HepG2 (cell line): ENCODE results near the gene KRTAP5-4. TPM values are rescaled to one million over a fixed set of nuclear protein-coding genes. Genes with fewer than 3 reads are reported as not detected.

Experiments
- ATAC-seq: fragments of 200-7000 bp; cut with Tn5 transposase; 3 replicates; pipeline ENCODE4 v1.9.1; 2020; ENCODE audit warnings: mild to moderate bottlenecking, moderate library complexity
- BruUV-seq: library from RNA; stranded (reverse); fragments of 400-500 nt; replicated peaks from 2 replicates; lab custom pipeline; 2021; lab: Mats Ljungman, UMichigan
- CTCF ChIA-PET: fragments of 300-600 bp; formaldehyde crosslinking; extraction: SDS; loops from one replicate; lab custom pipeline; 2021; ENCODE audit warnings: low total read pairs, inconsistent platforms, low intra/inter-chr PET ratio; lab: Yijun Ruan, JAX
- POLR2A ChIA-PET: fragments of 350-600 bp; sonication (Branson Sonifier 250); formaldehyde crosslinking; loops from one replicate; lab custom pipeline; 2020; ENCODE audit warnings: antibody characterized with exemption, inconsistent platforms; lab: Yijun Ruan, JAX
- DNase-seq: peaks from one replicate; pipeline ENCODE4 v3.0.0-alpha.2; 2015; ENCODE audit warnings: low spot score
- FAIRE-seq: peaks from 3 replicates; lab custom pipeline; 2011; peaks lifted over from hg19 to GRCh38; lab: Jason Lieb, UNC
- H2AFZ ChIP-seq: one replicate; pipeline ENCODE4 v1.6.1; 2011; ENCODE audit warnings: low read length, inconsistent platforms
- H3K27ac ChIP-seq: fragments of 300-600 bp; 3 replicates; pipeline ENCODE4 v1.8.0; 2011; ENCODE audit warnings: mixed run types, mild to moderate bottlenecking, mixed read lengths, low read length, inconsistent platforms; ENCODE audit not compliant: insufficient read depth; ENCODE audit errors: extremely low read length
- H3K27me3 ChIP-seq, 2 experiments: fragments of 200-600 bp in 1 of 2; 2 replicates in 1 of 2; 3 replicates in 1 of 2; pipeline versions ENCODE4 v1.6.0 to v1.8.0; 2011; ENCODE audit warnings: low read length in 2 of 2, mild to moderate bottlenecking in 2 of 2, moderate library complexity in 2 of 2, inconsistent platforms in 1 of 2; ENCODE audit not compliant: insufficient read depth in 2 of 2, control insufficient read depth in 1 of 2
- H3K36me3 ChIP-seq, 2 experiments: fragments of 200-600 bp in 1 of 2; replicated peaks in 1 of 2; 2 replicates in 1 of 2; 3 replicates in 1 of 2; pipeline versions ENCODE4 v1.5.1 to v1.8.0; 2011; ENCODE audit warnings: low read length in 2 of 2, inconsistent platforms in 1 of 2; ENCODE audit not compliant: insufficient read depth in 2 of 2, control insufficient read depth in 1 of 2
- H3K4me1 ChIP-seq: 2 replicates; pipeline ENCODE4 v1.5.1; 2012; ENCODE audit warnings: low read length, inconsistent platforms; ENCODE audit not compliant: insufficient read depth
- H3K4me2 ChIP-seq: 2 replicates; pipeline ENCODE4 v1.6.0; 2011; ENCODE audit warnings: low read depth, low read length, inconsistent platforms
- H3K4me3 ChIP-seq, 3 experiments: fragments of 200-600 bp in 1 of 3; sonication (generic), shearing (Covaris generic) in 1 of 3; replicated peaks in 1 of 3; 2 replicates each; pipeline ENCODE4 v1.5.1; 2011 to 2016; ENCODE audit warnings: low read length in 3 of 3, inconsistent platforms in 2 of 3, low read depth in 2 of 3, mild to moderate bottlenecking in 2 of 3, control low read depth in 1 of 3, mixed read lengths in 1 of 3; ENCODE audit not compliant: insufficient read depth in 1 of 3
- H3K79me2 ChIP-seq: one replicate; pipeline ENCODE4 v1.6.1; 2011; ENCODE audit warnings: low read length, inconsistent platforms; ENCODE audit not compliant: insufficient read depth
- H3K9ac ChIP-seq: 2 replicates; pipeline ENCODE4 v1.6.0; 2011; ENCODE audit warnings: mild to moderate bottlenecking, low read depth, low read length, inconsistent platforms; ENCODE audit not compliant: insufficient read depth
- H3K9me3 ChIP-seq: 2 replicates; pipeline ENCODE4 v1.5.1; 2012; ENCODE audit warnings: mild to moderate bottlenecking, low read length
- H4K20me1 ChIP-seq: 2 replicates; pipeline ENCODE4 v1.6.0; 2011; ENCODE audit warnings: inconsistent platforms, mild to moderate bottlenecking, low read length, moderate library complexity; ENCODE audit not compliant: insufficient read depth
- ATF7 ChIP-seq, 2 experiments: fragments of 450-650 bp in 1 of 2; sonication (generic) in 1 of 2; formaldehyde crosslinking in 1 of 2; IDR thresholded peaks; 2 replicates each; pipeline versions ENCODE4 v1.4.0 to v1.6.1; 2016 to 2020; ENCODE audit warnings: antibody characterized with exemption in 1 of 2, mild to moderate bottlenecking in 1 of 2, missing genetic modification reagents in 1 of 2
- FOXK1 ChIP-seq: sonication (generic); formaldehyde crosslinking; IDR thresholded peaks from 2 replicates; pipeline ENCODE4 v1.4.0; 2020; ENCODE audit warnings: low read depth, missing genetic modification reagents, borderline replicate concordance
- ZBTB33 ChIP-seq: sonication (generic); formaldehyde crosslinking; IDR thresholded peaks from 2 replicates; pipeline ENCODE4 v1.4.0; 2020; ENCODE audit warnings: missing genetic modification reagents
- ZEB1 ChIP-seq: IDR thresholded peaks from 2 replicates; pipeline ENCODE4 v1.6.1; 2012; ENCODE audit warnings: mild to moderate bottlenecking, low read depth, inconsistent platforms; ENCODE audit not compliant: insufficient replicate concordance
- ZNF33B ChIP-seq: sonication (generic); formaldehyde crosslinking; IDR thresholded peaks from 2 replicates; pipeline ENCODE4 v1.5.1; 2020; ENCODE audit warnings: mild to moderate bottlenecking, missing genetic modification reagents
- ZNF354B ChIP-seq: sonication (generic); formaldehyde crosslinking; IDR thresholded peaks from 2 replicates; pipeline ENCODE4 v1.8.0; 2022; ENCODE audit warnings: mild to moderate bottlenecking, missing genetic modification reagents
- ZNF431 ChIP-seq: sonication (generic); formaldehyde crosslinking; IDR thresholded peaks from 2 replicates; pipeline ENCODE4 v1.9.0; 2022; ENCODE audit warnings: missing genetic modification reagents, low read depth, mild to moderate bottlenecking, borderline replicate concordance
- ZNF724P ChIP-seq: sonication (generic); formaldehyde crosslinking; IDR thresholded peaks from 2 replicates; pipeline ENCODE4 v1.8.0; 2022; ENCODE audit warnings: missing genetic modification reagents, borderline replicate concordance
- ZNF773 ChIP-seq: sonication (generic); formaldehyde crosslinking; IDR thresholded peaks from 2 replicates; pipeline ENCODE4 v1.4.0; 2020; ENCODE audit warnings: missing genetic modification reagents, borderline replicate concordance
- ZNF780A ChIP-seq: sonication (generic); formaldehyde crosslinking; IDR thresholded peaks from 2 replicates; pipeline ENCODE4 v1.8.0; 2022; ENCODE audit warnings: mild to moderate bottlenecking, missing genetic modification reagents, moderate library complexity
- WGBS: methylation state at CpG from one replicate; pipeline ENCODE4 v1.1.6; 2017; ENCODE audit warnings: low lambda C conversion rate; 5-methylcytosine and 5-hydroxymethylcytosine counted together
- in situ Hi-C: cut with HindIII; loops from 2 replicates; pipeline ENCODE4 v1.10.0; 2017; ENCODE audit warnings: low pct_unique_long_range_greater_than_20kb; ENCODE audit not compliant: extremely low pct_ligation_motif_present
- intact Hi-C: fragments of 100-400 bp; cut with micrococcal nuclease; formaldehyde crosslinking; loops from one replicate; pipeline ENCODE4 v1.10.0; 2022; ENCODE audit not compliant: unreplicated experiment
- polyA plus RNA-seq, 8 experiments: library from polyadenylated mRNA; depleted of rRNA in 3 of 8; stranded (reverse) in 7 of 8; unstranded in 1 of 8; fragments of >200 nt; fragmentation: Illumina TruSeq in 4 of 8; extraction: Trizol in 4 of 8; gene quantifications; 2 replicates each; pipeline versions ENCODE4 v1.2.1 to v1.2.3, GENCODE V29; 2011 to 2016; ENCODE audit warnings: low read depth in 4 of 8, missing spikeins in 1 of 8, mixed read lengths in 1 of 8; ENCODE audit not compliant: insufficient read depth in 1 of 8
- total RNA-seq, 5 experiments: library from RNA; depleted of rRNA; stranded (reverse); fragments of >200 nt; fragmentation: Illumina TruSeq; extraction: Trizol; gene quantifications; 2 replicates each; pipeline ENCODE4 v1.2.3, GENCODE V29; 2016; ENCODE audit warnings: low read depth in 1 of 5
- TF ChIP-seq, protein P1 (sequence below): sonication (generic); formaldehyde crosslinking; IDR thresholded peaks from 2 replicates; pipeline ENCODE4 v1.4.0; 2020; ENCODE audit warnings: missing genetic modification reagents, borderline replicate concordance
- TF ChIP-seq, protein P2 (sequence below): IDR thresholded peaks from 2 replicates; pipeline ENCODE4 v1.6.1; 2016; ENCODE audit warnings: low read depth, borderline replicate concordance

Gene KRTAP5-4
- total and polyA plus RNA-seq, 2 of the 13 experiments (the other 11 are each of a cell fraction or from before 2014, with no cell fraction given), result not detected

- Histone ChIP-seq H3K4me3 (no peak overlapping the region; a peak in 1 of 6 replicates), H3K4me1 (peaks cover 73% of the 10 kb centered on the region), H3K9me3 (no peaks in the 10 kb centered on the region), H3K27me3 (peaks cover 0 to 7% of the 10 kb centered on the region in 2 experiments; a peak in 2 of 5 replicates), H4K20me1 (no peaks in the 10 kb centered on the region), H3K79me2 (no peaks in the 10 kb centered on the region), H3K9ac (peak overlapping the region; percentile 50), H3K27ac (peak overlapping the region; percentile 44), H2AFZ (no peak overlapping the region), H3K36me3 (no peaks in the 10 kb centered on the region), H3K4me2 (peak overlapping the region; percentile 14; the same call in 1 of the 2 replicates)
- POLR2A ChIA-PET, result interaction anchor here (0.7 to 3.7 kb wide), 12 partner anchors 13 to 499 kb away, joined by 3 to 122 read pairs (median 6); partner anchors contain the start of gene IFITM10
- DNase-seq (peak; percentile 35), FAIRE-seq (no peak), ATAC-seq (peak; percentile 85)
- BruUV-seq, result no TSS peak
- in situ Hi-C loops, result no loop called here
- intact Hi-C loops, result loop anchor here (1.0 to 5.0 kb wide), 3 partner anchors 40 to 499 kb away; no protein-coding TSS in a partner anchor
- 14% methylated on average over 18 of the region's 34 CpGs for WGBS
- CTCF ChIA-PET, result interaction anchor here (0.6 to 4.9 kb wide), 9 partner anchors 38 to 503 kb away, joined by 3 to 37 read pairs (median 10); no protein-coding TSS in a partner anchor
- TF ChIP-seq ZNF780A (CRISPR knock-in tag) (no peak), ATF7 (IDR thresholded peaks at IDR 0.05) (no peak), ATF7 (CRISPR knock-in tag; IDR thresholded peaks at IDR 0.05) (no peak), ZBTB33 (CRISPR knock-in tag) (peak; percentile 44; the same call in 1 of the 2 replicates), ZNF354B (CRISPR knock-in tag) (no peak), ZNF431 (no peak), ZEB1 (peak; percentile 23), FOXK1 (CRISPR knock-in tag) (no peak), ZNF33B (CRISPR knock-in tag) (no peak), ZNF773 (CRISPR knock-in tag) (no peak), ZNF724P (CRISPR knock-in tag) (no peak)
- TF ChIP-seq, protein P1, sequence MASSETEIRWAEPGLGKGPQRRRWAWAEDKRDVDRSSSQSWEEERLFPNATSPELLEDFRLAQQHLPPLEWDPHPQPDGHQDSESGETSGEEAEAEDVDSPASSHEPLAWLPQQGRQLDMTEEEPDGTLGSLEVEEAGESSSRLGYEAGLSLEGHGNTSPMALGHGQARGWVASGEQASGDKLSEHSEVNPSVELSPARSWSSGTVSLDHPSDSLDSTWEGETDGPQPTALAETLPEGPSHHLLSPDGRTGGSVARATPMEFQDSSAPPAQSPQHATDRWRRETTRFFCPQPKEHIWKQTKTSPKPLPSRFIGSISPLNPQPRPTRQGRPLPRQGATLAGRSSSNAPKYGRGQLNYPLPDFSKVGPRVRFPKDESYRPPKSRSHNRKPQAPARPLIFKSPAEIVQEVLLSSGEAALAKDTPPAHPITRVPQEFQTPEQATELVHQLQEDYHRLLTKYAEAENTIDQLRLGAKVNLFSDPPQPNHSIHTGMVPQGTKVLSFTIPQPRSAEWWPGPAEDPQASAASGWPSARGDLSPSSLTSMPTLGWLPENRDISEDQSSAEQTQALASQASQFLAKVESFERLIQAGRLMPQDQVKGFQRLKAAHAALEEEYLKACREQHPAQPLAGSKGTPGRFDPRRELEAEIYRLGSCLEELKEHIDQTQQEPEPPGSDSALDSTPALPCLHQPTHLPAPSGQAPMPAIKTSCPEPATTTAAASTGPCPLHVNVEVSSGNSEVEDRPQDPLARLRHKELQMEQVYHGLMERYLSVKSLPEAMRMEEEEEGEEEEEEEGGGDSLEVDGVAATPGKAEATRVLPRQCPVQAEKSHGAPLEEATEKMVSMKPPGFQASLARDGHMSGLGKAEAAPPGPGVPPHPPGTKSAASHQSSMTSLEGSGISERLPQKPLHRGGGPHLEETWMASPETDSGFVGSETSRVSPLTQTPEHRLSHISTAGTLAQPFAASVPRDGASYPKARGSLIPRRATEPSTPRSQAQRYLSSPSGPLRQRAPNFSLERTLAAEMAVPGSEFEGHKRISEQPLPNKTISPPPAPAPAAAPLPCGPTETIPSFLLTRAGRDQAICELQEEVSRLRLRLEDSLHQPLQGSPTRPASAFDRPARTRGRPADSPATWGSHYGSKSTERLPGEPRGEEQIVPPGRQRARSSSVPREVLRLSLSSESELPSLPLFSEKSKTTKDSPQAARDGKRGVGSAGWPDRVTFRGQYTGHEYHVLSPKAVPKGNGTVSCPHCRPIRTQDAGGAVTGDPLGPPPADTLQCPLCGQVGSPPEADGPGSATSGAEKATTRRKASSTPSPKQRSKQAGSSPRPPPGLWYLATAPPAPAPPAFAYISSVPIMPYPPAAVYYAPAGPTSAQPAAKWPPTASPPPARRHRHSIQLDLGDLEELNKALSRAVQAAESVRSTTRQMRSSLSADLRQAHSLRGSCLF, result no peak
- TF ChIP-seq, protein P2, sequence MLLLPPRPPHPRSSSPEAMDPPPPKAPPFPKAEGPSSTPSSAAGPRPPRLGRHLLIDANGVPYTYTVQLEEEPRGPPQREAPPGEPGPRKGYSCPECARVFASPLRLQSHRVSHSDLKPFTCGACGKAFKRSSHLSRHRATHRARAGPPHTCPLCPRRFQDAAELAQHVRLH (CRISPR knock-in tag), result peak; percentile 52; the same call in 1 of the 2 replicates
These were observed 31.0 kb upstream of the KRTAP5-4 start for GRCh38 chr11:1652771-1653540.
